Measurements from ENCODE around the gene OR2AT4. TPM values are rescaled to one million over a fixed set of nuclear protein-coding genes. Genes with fewer than 3 reads are reported as not detected.
A peak's percentile ranks its signal among the peaks of the same experiment; 100 is the strongest.

OR2AT4 gene
- total RNA-seq, 1 donor from 2014 or later, result not detected

DNA sequence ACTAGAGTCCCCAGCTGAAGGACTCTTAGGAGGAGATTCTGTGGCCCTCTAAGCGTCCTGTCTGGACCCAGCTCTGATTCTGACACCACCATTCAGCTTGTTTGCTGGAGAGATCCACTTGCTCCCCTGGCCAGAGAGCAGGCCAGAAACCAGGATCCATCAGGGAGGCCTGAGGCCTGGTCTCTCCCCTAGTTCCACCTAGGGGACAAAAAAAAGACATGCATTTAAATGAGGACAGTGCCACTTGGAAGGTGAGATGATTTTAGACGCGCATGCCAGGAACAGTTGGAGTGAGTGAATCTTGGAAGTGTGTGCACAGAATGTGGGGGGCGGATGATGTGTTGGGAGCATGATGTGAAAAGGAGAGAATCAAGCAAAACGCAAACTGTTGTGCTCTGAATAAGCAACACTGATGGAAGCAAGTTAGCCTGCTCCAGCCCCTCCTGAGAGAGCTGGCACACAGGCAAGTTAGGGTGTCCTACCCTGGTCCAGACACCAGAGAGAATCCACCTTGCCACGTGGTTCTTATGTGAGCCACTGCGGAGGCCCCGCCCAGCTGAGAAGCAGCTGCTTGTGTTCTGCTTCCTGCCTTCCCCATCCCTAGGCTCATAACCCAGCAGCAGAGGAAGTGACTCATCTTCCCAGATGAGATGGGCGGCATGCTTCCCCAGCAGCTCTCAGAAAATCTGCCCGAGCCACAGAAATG lies 46.2 kb upstream of the OR2AT4 start:
- Mint-ChIP-seq H3K27ac (no peak overlapping the region), H3K9me3 (no peaks in the 10 kb centered on the region), H3K27me3 (peaks cover 15% of the 10 kb centered on the region), H3K4me3 (peak overlapping the region; percentile 8), H3K36me3 (ENCODE audit: low read depth) (no peaks in the 10 kb centered on the region), H3K4me1 (peaks cover 21% of the 10 kb centered on the region)
- CTCF ChIA-PET, result interaction anchor here (0.7 to 6.6 kb wide), 9 partner anchors 10 to 212 kb away, joined by 3 to 125 read pairs (median 4); partner anchors contain the start of gene TPBGL
- POLR2A ChIA-PET, result interaction anchor here (1.3 kb wide), 1 partner anchor 106 kb away, joined by 3 read pairs; no protein-coding TSS in a partner anchor
- intact Hi-C loops (cut with micrococcal nuclease), result loop anchor here (5.0 kb wide), 1 partner anchor 121 kb away; no protein-coding TSS in a partner anchor
- ATAC-seq (ENCODE audit: low read depth) (peak; percentile 67), DNase-seq (no peak)
- TF ChIP-seq CTCF (IDR thresholded peaks at IDR 0.05), result no peak

DNA sequence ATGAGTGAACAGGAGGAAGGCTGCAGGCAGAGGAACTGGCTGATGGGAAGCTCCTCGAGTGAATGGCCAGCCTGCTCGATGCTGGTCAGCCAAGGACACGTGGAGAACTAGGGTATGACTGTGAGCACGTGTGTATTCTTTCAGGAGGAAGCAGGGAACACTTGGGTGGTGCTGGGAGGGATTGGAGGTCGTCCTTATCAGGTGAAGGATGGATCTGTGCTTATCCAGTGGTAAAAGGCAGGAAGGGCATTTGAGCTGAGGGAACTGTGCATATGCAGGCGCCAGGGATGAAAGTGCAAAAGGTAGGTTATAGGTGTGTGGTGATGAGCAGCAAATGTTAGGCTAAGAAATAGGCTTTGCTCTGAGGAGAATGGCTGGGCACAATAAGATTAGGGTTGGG lies 44.5 kb upstream of the OR2AT4 start:
- DNase-seq, result no peak
- no peak overlapping the region for H3K4me3 Mint-ChIP-seq

DNA sequence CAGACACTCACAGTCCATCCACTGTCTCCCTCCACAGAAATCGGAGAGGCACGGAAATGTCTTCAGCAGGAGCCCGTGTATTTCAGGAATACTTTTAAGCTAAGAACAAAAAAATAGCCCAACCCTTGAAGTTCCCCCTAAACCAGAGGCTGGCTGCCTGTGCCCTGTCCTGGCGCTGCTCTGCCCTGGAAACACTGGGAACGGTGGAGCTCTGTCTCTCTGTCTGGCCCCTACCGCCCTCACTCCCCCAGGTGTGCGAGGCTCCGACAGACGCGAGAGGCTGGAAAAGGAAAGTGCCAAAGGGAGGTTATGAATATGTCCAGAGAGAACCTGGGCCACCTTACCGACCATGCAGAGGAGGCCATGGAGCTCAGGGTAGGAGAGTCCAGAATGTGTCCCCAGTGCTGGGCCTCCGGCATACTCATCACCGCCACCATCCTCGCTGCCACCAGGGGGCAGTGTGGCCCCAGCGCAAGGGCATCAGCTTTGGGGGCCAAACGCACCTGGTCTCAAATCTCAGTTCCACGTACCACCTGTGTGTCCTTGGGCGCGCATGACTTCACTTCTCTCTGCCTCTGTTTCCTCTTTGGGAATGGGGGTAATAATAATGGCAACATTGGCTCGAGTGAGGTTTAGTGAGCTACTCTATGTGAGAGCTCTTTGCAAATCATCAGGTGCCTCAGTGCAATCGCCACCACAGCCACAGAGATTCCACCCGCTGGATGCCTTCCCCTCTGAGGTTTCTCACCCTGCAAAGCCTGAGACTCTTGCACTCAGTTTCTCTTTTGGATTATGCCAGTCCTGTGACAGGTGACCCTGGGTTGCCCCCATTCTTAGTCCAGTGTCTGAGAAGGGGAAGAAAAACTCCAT lies 43.8 kb upstream of the OR2AT4 start:
- peak; percentile 63 for ATAC-seq (ENCODE audit: low read depth)
- CTCF ChIA-PET, result interaction anchor here (0.6 to 6.6 kb wide), 29 partner anchors 9 to 318 kb away, joined by 3 to 125 read pairs (median 4); partner anchors contain the start of gene TPBGL
- peak; percentile 61 for DNase-seq

More for the DNA sequence above, 44.5 kb upstream of the OR2AT4 start:
- no peaks in the 10 kb centered on the region for H3K9me3 Mint-ChIP-seq
- H3K27ac Mint-ChIP-seq, result no peak overlapping the region
- intact Hi-C loops (cut with micrococcal nuclease), result loop anchor here (2.0 to 5.0 kb wide), 2 partner anchors 119 to 244 kb away; no protein-coding TSS in a partner anchor
- CTCF ChIA-PET, result interaction anchor here (0.9 to 6.6 kb wide), 21 partner anchors 9 to 241 kb away, joined by 3 to 125 read pairs (median 6); partner anchors contain the start of gene TPBGL
- H3K4me1 Mint-ChIP-seq, result peaks cover 21% of the 10 kb centered on the region
- ATAC-seq (ENCODE audit: low read depth), result no peak
- TF ChIP-seq CTCF (IDR thresholded peaks at IDR 0.05), result no peak
- POLR2A ChIA-PET, result no interaction called here
- H3K27me3 Mint-ChIP-seq, result peaks cover 17% of the 10 kb centered on the region
- H3K36me3 Mint-ChIP-seq (ENCODE audit: low read depth), result no peaks in the 10 kb centered on the region

DNA sequence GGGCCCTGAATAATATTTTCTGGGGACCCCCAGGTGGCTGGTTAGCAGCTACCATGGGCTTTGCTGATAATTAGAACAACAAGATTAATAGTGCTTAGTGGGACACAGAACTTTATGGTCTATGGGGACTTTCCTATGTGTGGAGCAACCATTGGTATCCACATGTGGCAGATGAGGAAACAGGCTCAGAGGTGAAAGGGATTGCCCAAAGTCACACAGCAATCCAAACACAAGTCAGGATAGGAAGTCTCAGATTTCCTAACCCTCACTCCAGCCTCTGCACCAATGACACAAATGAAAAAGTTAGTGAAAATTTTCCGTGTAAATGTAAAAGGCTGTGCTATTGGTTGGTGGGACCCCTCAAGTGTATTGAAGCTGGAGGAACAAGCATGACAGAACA lies 39.0 kb upstream of the OR2AT4 start:
- no peaks in the 10 kb centered on the region for H3K36me3 Mint-ChIP-seq (ENCODE audit: low read depth)
- intact Hi-C loops (cut with micrococcal nuclease), result no loop called here
- no peak for TF ChIP-seq CTCF (IDR thresholded peaks at IDR 0.05)
- peaks cover 4% of the 10 kb centered on the region for H3K4me1 Mint-ChIP-seq
- H3K4me3 Mint-ChIP-seq, result no peak overlapping the region
- POLR2A ChIA-PET, result no interaction called here
- H3K27ac Mint-ChIP-seq, result no peak overlapping the region
- peaks cover 23% of the 10 kb centered on the region for H3K27me3 Mint-ChIP-seq
- ATAC-seq (ENCODE audit: low read depth) (no peak), DNase-seq (no peak)
- CTCF ChIA-PET, result no interaction called here
- H3K9me3 Mint-ChIP-seq, result no peaks in the 10 kb centered on the region

More for the DNA sequence above, 43.8 kb upstream of the OR2AT4 start:
- Mint-ChIP-seq H3K4me1 (peaks cover 21% of the 10 kb centered on the region), H3K27me3 (peaks cover 20% of the 10 kb centered on the region), H3K4me3 (no peak overlapping the region), H3K9me3 (no peaks in the 10 kb centered on the region), H3K27ac (no peak overlapping the region), H3K36me3 (ENCODE audit: low read depth) (no peaks in the 10 kb centered on the region)
- POLR2A ChIA-PET, result interaction anchor here (0.5 kb wide), 1 partner anchor 110 kb away, joined by 3 read pairs; no protein-coding TSS in a partner anchor
- intact Hi-C loops (cut with micrococcal nuclease), result loop anchor here (1.0 to 5.0 kb wide), 6 partner anchors 65 to 244 kb away; no protein-coding TSS in a partner anchor
- TF ChIP-seq CTCF (IDR thresholded peaks at IDR 0.05), result peak; percentile 27
